ENCODE measurements around the gene DLK1.

DLK1 gene

GRCh38 chr14:100726550-100727085, at the start of gene DLK1:
Gene DLK1 (plus strand): TSS chr14:100726892. CDS start chr14:100727069, 177 bp downstream.
- H3K4me3 ChIP-seq (ENCODE audit: low read depth, low read length): no peak within 1 kb of the TSS

- no peak overlapping the region for H3K4me3 ChIP-seq (ENCODE audit: low read depth, low read length)
Measured at GRCh38 chr14:100677152-100677551, 49.5 kb upstream of the DLK1 start.

GRCh38 chr14:100677554-100678468, 48.9 kb upstream of the DLK1 start:
- no peak overlapping the region for H3K4me3 ChIP-seq (ENCODE audit: low read depth, low read length)

GRCh38 chr14:100678469-100678828, 48.2 kb upstream of the DLK1 start:
- no peak overlapping the region for H3K4me3 ChIP-seq (ENCODE audit: low read depth, low read length)

GRCh38 chr14:100679153-100679552, 47.5 kb upstream of the DLK1 start:
- H3K4me3 ChIP-seq (ENCODE audit: low read depth, low read length): no peak overlapping the region

- no peak overlapping the region for H3K4me3 ChIP-seq (ENCODE audit: low read depth, low read length)
Measured at GRCh38 chr14:100679707-100680438, 46.8 kb upstream of the DLK1 start.

GRCh38 chr14:100680439-100681051, 46.1 kb upstream of the DLK1 start:
- no peak overlapping the region for H3K4me3 ChIP-seq (ENCODE audit: low read depth, low read length)

- H3K4me3 ChIP-seq (ENCODE audit: low read depth, low read length): no peak overlapping the region
Measured at GRCh38 chr14:100681111-100681510, 45.6 kb upstream of the DLK1 start.

GRCh38 chr14:100682749-100683148, 43.9 kb upstream of the DLK1 start:
- H3K4me3 ChIP-seq (ENCODE audit: low read depth, low read length): no peak overlapping the region

- no peak overlapping the region for H3K4me3 ChIP-seq (ENCODE audit: low read depth, low read length)
Measured at GRCh38 chr14:100683578-100683977, 43.1 kb upstream of the DLK1 start.

GRCh38 chr14:100684154-100684553, 42.5 kb upstream of the DLK1 start:
- no peak overlapping the region for H3K4me3 ChIP-seq (ENCODE audit: low read depth, low read length)

- H3K4me3 ChIP-seq (ENCODE audit: low read depth, low read length): no peak overlapping the region
Measured at GRCh38 chr14:100684961-100685360, 41.7 kb upstream of the DLK1 start.

GRCh38 chr14:100686858-100687257, 39.8 kb upstream of the DLK1 start:
- H3K4me3 ChIP-seq (ENCODE audit: low read depth, low read length): no peak overlapping the region

- H3K4me3 ChIP-seq (ENCODE audit: low read depth, low read length): no peak overlapping the region
Measured at GRCh38 chr14:100687386-100687785, 39.3 kb upstream of the DLK1 start.

- no peak overlapping the region for H3K4me3 ChIP-seq (ENCODE audit: low read depth, low read length)
Measured at GRCh38 chr14:100688051-100688450, 38.6 kb upstream of the DLK1 start.

GRCh38 chr14:100688598-100689461, 37.9 kb upstream of the DLK1 start:
- H3K4me3 ChIP-seq (ENCODE audit: low read depth, low read length): no peak overlapping the region

- H3K4me3 ChIP-seq (ENCODE audit: low read depth, low read length): no peak overlapping the region
Measured at GRCh38 chr14:100690672-100691071, 36.0 kb upstream of the DLK1 start.

- no peak overlapping the region for H3K4me3 ChIP-seq (ENCODE audit: low read depth, low read length)
Measured at GRCh38 chr14:100691395-100692056, 35.2 kb upstream of the DLK1 start.

GRCh38 chr14:100692256-100692655, 34.4 kb upstream of the DLK1 start:
- no peak overlapping the region for H3K4me3 ChIP-seq (ENCODE audit: low read depth, low read length)
